ENCODE data around the gene METAP1D.

- no peak for TF ChIP-seq CTCF (IDR thresholded peaks at IDR 0.05)
- no peak for TF ChIP-seq POLR2A (IDR thresholded peaks at IDR 0.05)
- no peak for TF ChIP-seq EP300 (IDR thresholded peaks at IDR 0.05)
Measured at GRCh38 chr2:172100080-172100934, 100.6 kb downstream of the METAP1D start.
